Endothelial cell of umbilical vein (primary cell): ENCODE results near the gene NOP9.

Experiments used
- EZH2 ChIP-seq: IDR thresholded peaks from 2 replicates; pipeline ENCODE4 v1.6.1; 2012; ENCODE audit warnings: borderline replicate concordance, low read depth, mild to moderate bottlenecking, moderate library complexity, low read length, inconsistent platforms; ENCODE audit not compliant: severe bottlenecking
- MYC ChIP-seq: IDR thresholded peaks from one replicate; pipeline ENCODE4 v1.6.1; 2011; ENCODE audit warnings: mild to moderate bottlenecking, low read depth, low read length
- POLR2A ChIP-seq: IDR thresholded peaks from 2 replicates; pipeline ENCODE4 v1.6.1; 2012; ENCODE audit warnings: low read depth, mild to moderate bottlenecking, control low read depth, low read length
- POLR2AphosphoS5 ChIP-seq: IDR thresholded peaks from 2 replicates; pipeline ENCODE4 v1.6.1; 2012; ENCODE audit warnings: low read depth, mild to moderate bottlenecking, control low read depth, low read length, moderate library complexity; ENCODE audit not compliant: insufficient read depth
- TF ChIP-seq, protein P1 (sequence below), 2 donors: IDR thresholded peaks; 1 replicate in 1 of 2; 2 replicates in 1 of 2; pipeline ENCODE4 v1.5.1; 2011; ENCODE audit warnings: low read length in 2 of 2, mild to moderate bottlenecking in 2 of 2, moderate library complexity in 2 of 2, control low read depth in 1 of 2, inconsistent platforms in 1 of 2, low read depth in 1 of 2; ENCODE audit not compliant: insufficient read depth in 1 of 2; ENCODE audit errors: extremely low read depth in 1 of 2
- TF ChIP-seq, protein P2 (sequence below): IDR thresholded peaks from 2 replicates; pipeline ENCODE4 v1.6.1; 2011; ENCODE audit not compliant: insufficient read depth, insufficient read length

- TF ChIP-seq, protein P1, sequence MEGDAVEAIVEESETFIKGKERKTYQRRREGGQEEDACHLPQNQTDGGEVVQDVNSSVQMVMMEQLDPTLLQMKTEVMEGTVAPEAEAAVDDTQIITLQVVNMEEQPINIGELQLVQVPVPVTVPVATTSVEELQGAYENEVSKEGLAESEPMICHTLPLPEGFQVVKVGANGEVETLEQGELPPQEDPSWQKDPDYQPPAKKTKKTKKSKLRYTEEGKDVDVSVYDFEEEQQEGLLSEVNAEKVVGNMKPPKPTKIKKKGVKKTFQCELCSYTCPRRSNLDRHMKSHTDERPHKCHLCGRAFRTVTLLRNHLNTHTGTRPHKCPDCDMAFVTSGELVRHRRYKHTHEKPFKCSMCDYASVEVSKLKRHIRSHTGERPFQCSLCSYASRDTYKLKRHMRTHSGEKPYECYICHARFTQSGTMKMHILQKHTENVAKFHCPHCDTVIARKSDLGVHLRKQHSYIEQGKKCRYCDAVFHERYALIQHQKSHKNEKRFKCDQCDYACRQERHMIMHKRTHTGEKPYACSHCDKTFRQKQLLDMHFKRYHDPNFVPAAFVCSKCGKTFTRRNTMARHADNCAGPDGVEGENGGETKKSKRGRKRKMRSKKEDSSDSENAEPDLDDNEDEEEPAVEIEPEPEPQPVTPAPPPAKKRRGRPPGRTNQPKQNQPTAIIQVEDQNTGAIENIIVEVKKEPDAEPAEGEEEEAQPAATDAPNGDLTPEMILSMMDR (IDR thresholded peaks at IDR 0.05; ENCODE audit: extremely low read depth in 1 of 2, insufficient read depth in 1 of 2, low read depth in 1 of 2, low read length in 2 of 2): no peak
- no peak for TF ChIP-seq POLR2A
- TF ChIP-seq EZH2: no peak
- TF ChIP-seq, protein P2, sequence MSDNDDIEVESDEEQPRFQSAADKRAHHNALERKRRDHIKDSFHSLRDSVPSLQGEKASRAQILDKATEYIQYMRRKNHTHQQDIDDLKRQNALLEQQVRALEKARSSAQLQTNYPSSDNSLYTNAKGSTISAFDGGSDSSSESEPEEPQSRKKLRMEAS: no peak
- TF ChIP-seq MYC: no peak
- no peak for TF ChIP-seq POLR2AphosphoS5
These were observed 44.2 kb upstream of the NOP9 start for GRCh38 chr14:24255438-24255837.
